ENCODE measurements around the gene CLEC2A. TPM values are rescaled to one million over a fixed set of nuclear protein-coding genes. Genes with fewer than 3 reads are reported as not detected.
"Not testable (repeated sequence)": the region's sequence is repeated elsewhere in the genome, so short reads cannot be mapped to it uniquely, and the experiment has no call there.

CLEC2A gene
- total and polyA plus RNA-seq, 2 experiments from 2014 or later = not detected

- Histone ChIP-seq H3K9me3 (ENCODE audit: low read depth) (no peaks in the 10 kb centered on the region), H3K4me3 (no peak within 1 kb of the TSS), H3K27me3 (no peaks in the 10 kb centered on the region), H3K4me1 (ENCODE audit: low read depth) (no peaks in the 10 kb centered on the region), H3K36me3 (no peaks in the 10 kb centered on the region), H3K27ac (no peak within 1 kb of the TSS)
- TF ChIP-seq, protein P1, sequence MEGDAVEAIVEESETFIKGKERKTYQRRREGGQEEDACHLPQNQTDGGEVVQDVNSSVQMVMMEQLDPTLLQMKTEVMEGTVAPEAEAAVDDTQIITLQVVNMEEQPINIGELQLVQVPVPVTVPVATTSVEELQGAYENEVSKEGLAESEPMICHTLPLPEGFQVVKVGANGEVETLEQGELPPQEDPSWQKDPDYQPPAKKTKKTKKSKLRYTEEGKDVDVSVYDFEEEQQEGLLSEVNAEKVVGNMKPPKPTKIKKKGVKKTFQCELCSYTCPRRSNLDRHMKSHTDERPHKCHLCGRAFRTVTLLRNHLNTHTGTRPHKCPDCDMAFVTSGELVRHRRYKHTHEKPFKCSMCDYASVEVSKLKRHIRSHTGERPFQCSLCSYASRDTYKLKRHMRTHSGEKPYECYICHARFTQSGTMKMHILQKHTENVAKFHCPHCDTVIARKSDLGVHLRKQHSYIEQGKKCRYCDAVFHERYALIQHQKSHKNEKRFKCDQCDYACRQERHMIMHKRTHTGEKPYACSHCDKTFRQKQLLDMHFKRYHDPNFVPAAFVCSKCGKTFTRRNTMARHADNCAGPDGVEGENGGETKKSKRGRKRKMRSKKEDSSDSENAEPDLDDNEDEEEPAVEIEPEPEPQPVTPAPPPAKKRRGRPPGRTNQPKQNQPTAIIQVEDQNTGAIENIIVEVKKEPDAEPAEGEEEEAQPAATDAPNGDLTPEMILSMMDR (IDR thresholded peaks at IDR 0.05; ENCODE audit: low read depth, low read length) = no peak
- DNase-seq (ENCODE audit: low read depth in 1 of 2, low spot score in 1 of 2) = no peak
Measured at GRCh38 chr12:9881246-9881645, 50.9 kb downstream of the CLEC2A start, which contains the start of gene KLRF2. TSS of gene KLRF2 (plus strand) at chr12:9881489. CDS start at chr12:9881596, 107 bp downstream.

GRCh38 chr12:9880532-9881078 is 51.6 kb downstream of the CLEC2A start:
- Histone ChIP-seq H3K27ac (no peak overlapping the region), H3K4me1 (ENCODE audit: low read depth) (no peaks in the 10 kb centered on the region), H3K4me3 (no peak overlapping the region), H3K9me3 (ENCODE audit: low read depth) (no peaks in the 10 kb centered on the region), H3K36me3 (no peaks in the 10 kb centered on the region), H3K27me3 (no peaks in the 10 kb centered on the region)
- DNase-seq (ENCODE audit: low read depth in 1 of 2, low spot score in 1 of 2) = no peak
- TF ChIP-seq, protein P1 (IDR thresholded peaks at IDR 0.05; ENCODE audit: low read depth, low read length) = no peak

GRCh38 chr12:9876120-9876519 is 56.0 kb downstream of the CLEC2A start:
- not testable (repeated sequence) for DNase-seq (ENCODE audit: low read depth in 1 of 2, low spot score in 1 of 2); H3K27ac ChIP-seq; H3K27me3 ChIP-seq; H3K9me3 ChIP-seq (ENCODE audit: low read depth); H3K4me1 ChIP-seq (ENCODE audit: low read depth); H3K36me3 ChIP-seq; H3K4me3 ChIP-seq

GRCh38 chr12:9872742-9873141 is 59.4 kb downstream of the CLEC2A start:
- TF ChIP-seq, protein P1 (IDR thresholded peaks at IDR 0.05; ENCODE audit: low read depth, low read length) = no peak
- peak in 1 of 2 donors; percentile 31 for DNase-seq (ENCODE audit: low read depth in 1 of 2, low spot score in 1 of 2)

GRCh38 chr12:9872162-9872561 is 60.0 kb downstream of the CLEC2A start:
- H3K27me3 ChIP-seq = no peaks in the 10 kb centered on the region
- H3K4me3 ChIP-seq = no peak overlapping the region
- no peaks in the 10 kb centered on the region for H3K36me3 ChIP-seq
- TF ChIP-seq, protein P1 (IDR thresholded peaks at IDR 0.05; ENCODE audit: low read depth, low read length) = no peak
- no peak for DNase-seq (ENCODE audit: low read depth in 1 of 2, low spot score in 1 of 2)
- H3K27ac ChIP-seq = no peak overlapping the region
- H3K9me3 ChIP-seq (ENCODE audit: low read depth) = no peaks in the 10 kb centered on the region
- peaks cover 4% of the 10 kb centered on the region for H3K4me1 ChIP-seq (ENCODE audit: low read depth)

More at GRCh38 chr12:9872742-9873141, 59.4 kb downstream of the CLEC2A start:
- H3K27me3 ChIP-seq = no peaks in the 10 kb centered on the region
- peaks cover 4% of the 10 kb centered on the region for H3K4me1 ChIP-seq (ENCODE audit: low read depth)
- no peak overlapping the region for H3K4me3 ChIP-seq
- no peak overlapping the region for H3K27ac ChIP-seq
- no peaks in the 10 kb centered on the region for H3K36me3 ChIP-seq
- no peaks in the 10 kb centered on the region for H3K9me3 ChIP-seq (ENCODE audit: low read depth)

- Histone ChIP-seq H3K4me3 (no peak overlapping the region), H3K27me3 (no peaks in the 10 kb centered on the region), H3K9me3 (ENCODE audit: low read depth) (no peaks in the 10 kb centered on the region), H3K4me1 (ENCODE audit: low read depth) (peaks cover 4% of the 10 kb centered on the region), H3K27ac (no peak overlapping the region), H3K36me3 (no peaks in the 10 kb centered on the region)
- TF ChIP-seq, protein P1 (IDR thresholded peaks at IDR 0.05; ENCODE audit: low read depth, low read length) = no peak
- peak in 1 of 2 donors; percentile 31 for DNase-seq (ENCODE audit: low read depth in 1 of 2, low spot score in 1 of 2)
Measured at GRCh38 chr12:9870286-9870866, 61.8 kb downstream of the CLEC2A start.

Data from cardiac muscle cell (in vitro differentiated cells and primary cell).